ENCODE results near the gene BTBD7. TPM values are rescaled to one million over a fixed set of nuclear protein-coding genes. Genes with fewer than 3 reads are reported as not detected.

BTBD7 gene
- total and polyA plus RNA-seq, 2 experiments from 2014 or later: 24.4 to 32.8 TPM

- no peak for TF ChIP-seq ETS1 (IDR thresholded peaks at IDR 0.05)
- TF ChIP-seq CREB1 (CRISPR knock-in tag; IDR thresholded peaks at IDR 0.05; ENCODE audit: low read depth): no peak
These were observed 112.3 kb downstream of the BTBD7 start (continued) for GRCh38 chr14:93220509-93220908.

GRCh38 chr14:93219103-93219726 lies 113.6 kb downstream of the BTBD7 start:
- no peak overlapping the region for H3K4me2 ChIP-seq
- H3K4me1 ChIP-seq (ENCODE audit: insufficient read depth): no peaks in the 10 kb centered on the region
- H2AFZ ChIP-seq: no peak overlapping the region
- Mint-ChIP-seq H3K9me3 (no peaks in the 10 kb centered on the region; the same call in 2 of the 3 replicates), H3K4me1 (no peaks in the 10 kb centered on the region), H3K36me3 (ENCODE audit: low read depth) (peaks cover 54% of the 10 kb centered on the region), H3K27me3 (ENCODE audit: insufficient read depth, low read depth, poor library complexity) (peaks cover 4% of the 10 kb centered on the region), H3K4me3 (no peak overlapping the region), H3K27ac (no peak overlapping the region)
- no peaks in the 10 kb centered on the region for H3K27me3 ChIP-seq (ENCODE audit: insufficient read depth)
- no peaks in the 10 kb centered on the region for H3K79me2 ChIP-seq (replicated peaks; ENCODE audit: insufficient read depth)
- no peaks in the 10 kb centered on the region for H3K9me2 ChIP-seq (ENCODE audit: insufficient read depth)
- ATAC-seq (peak; percentile 87), DNase-seq (ENCODE audit: low spot score) (peak; percentile 88)
- H3F3A ChIP-seq (replicated peaks; ENCODE audit: low read depth): no peaks in the 10 kb centered on the region
- no peaks in the 10 kb centered on the region for H4K20me1 ChIP-seq (replicated peaks; ENCODE audit: insufficient read depth)
- no peak for TF ChIP-seq STAT1 (IDR thresholded peaks at IDR 0.05; ENCODE audit: unreplicated experiment)
- TF ChIP-seq REST (IDR thresholded peaks at IDR 0.05; ENCODE audit: unreplicated experiment): no peak
- no peak for TF ChIP-seq EZH2 (IDR thresholded peaks at IDR 0.05; ENCODE audit: low read depth, unreplicated experiment)
- no peak for TF ChIP-seq NANOG (IDR thresholded peaks at IDR 0.05; ENCODE audit: borderline replicate concordance)
- TF ChIP-seq EZH2phosphoT487 (IDR thresholded peaks at IDR 0.05; ENCODE audit: unreplicated experiment): no peak
- no peak for TF ChIP-seq POLR2AphosphoS5 (IDR thresholded peaks at IDR 0.05; ENCODE audit: low read depth)
- TF ChIP-seq CTCF (conservative IDR thresholded peaks at IDR 0.05; ENCODE audit: low read depth in 2 of 2): peak; percentile 81 to 82
- no peak for TF ChIP-seq ETS1 (IDR thresholded peaks at IDR 0.05)
- H3K36me3 ChIP-seq (ENCODE audit: insufficient read depth): peaks cover 24% of the 10 kb centered on the region
- H3K4me3 ChIP-seq: no peak overlapping the region
- no peak overlapping the region for H3K27ac ChIP-seq (ENCODE audit: low read depth)

Data from GM23338 (cell line).